ENCODE data around the gene LRRIQ4. TPM values are rescaled to one million over a fixed set of nuclear protein-coding genes. Genes with fewer than 3 reads are reported as not detected.

Gene LRRIQ4
- total RNA-seq, 1 donor from 2014 or later: 0.16 TPM

GRCh38 chr3:169846458-169847193 is 34.0 kb downstream of the LRRIQ4 start:
- intact Hi-C loops (cut with micrococcal nuclease): no loop called here
- no peak for DNase-seq (ENCODE audit: low spot score)
- peaks cover 22% of the 10 kb centered on the region for H3K27me3 Mint-ChIP-seq (ENCODE audit: low read depth)
- no peaks in the 10 kb centered on the region for H3K9me3 Mint-ChIP-seq
- H3K27ac Mint-ChIP-seq: no peak overlapping the region
- no peaks in the 10 kb centered on the region for H3K36me3 Mint-ChIP-seq (ENCODE audit: low read depth)
- no peak overlapping the region for H3K4me3 Mint-ChIP-seq (ENCODE audit: low read depth)
- no peaks in the 10 kb centered on the region for H3K4me1 Mint-ChIP-seq (ENCODE audit: low read depth)

GRCh38 chr3:169847896-169848295 is 35.2 kb downstream of the LRRIQ4 start:
- intact Hi-C loops (cut with micrococcal nuclease): no loop called here
- Mint-ChIP-seq H3K4me3 (ENCODE audit: low read depth) (no peak overlapping the region), H3K27me3 (ENCODE audit: low read depth) (peaks cover 20% of the 10 kb centered on the region), H3K36me3 (ENCODE audit: low read depth) (no peaks in the 10 kb centered on the region), H3K27ac (no peak overlapping the region), H3K9me3 (no peaks in the 10 kb centered on the region), H3K4me1 (ENCODE audit: low read depth) (no peaks in the 10 kb centered on the region)
- DNase-seq (ENCODE audit: low spot score): no peak

GRCh38 chr3:169848741-169849140 is 36.1 kb downstream of the LRRIQ4 start:
- intact Hi-C loops (cut with micrococcal nuclease): no loop called here
- H3K9me3 Mint-ChIP-seq: no peaks in the 10 kb centered on the region
- H3K4me3 Mint-ChIP-seq (ENCODE audit: low read depth): no peak overlapping the region
- no peak for DNase-seq (ENCODE audit: low spot score)
- peaks cover 17% of the 10 kb centered on the region for H3K27me3 Mint-ChIP-seq (ENCODE audit: low read depth)
- no peaks in the 10 kb centered on the region for H3K36me3 Mint-ChIP-seq (ENCODE audit: low read depth)
- no peak overlapping the region for H3K27ac Mint-ChIP-seq
- no peaks in the 10 kb centered on the region for H3K4me1 Mint-ChIP-seq (ENCODE audit: low read depth)

GRCh38 chr3:169850618-169851017 is 37.9 kb downstream of the LRRIQ4 start:
- Mint-ChIP-seq H3K36me3 (ENCODE audit: low read depth) (no peaks in the 10 kb centered on the region), H3K27ac (no peak overlapping the region), H3K27me3 (ENCODE audit: low read depth) (peaks cover 18% of the 10 kb centered on the region), H3K9me3 (no peaks in the 10 kb centered on the region), H3K4me3 (ENCODE audit: low read depth) (no peak overlapping the region), H3K4me1 (ENCODE audit: low read depth) (no peaks in the 10 kb centered on the region)
- intact Hi-C loops (cut with micrococcal nuclease): no loop called here
- no peak for DNase-seq (ENCODE audit: low spot score)

GRCh38 chr3:169855514-169855913 is 42.8 kb downstream of the LRRIQ4 start:
- no peaks in the 10 kb centered on the region for H3K4me1 Mint-ChIP-seq (ENCODE audit: low read depth)
- no peak overlapping the region for H3K4me3 Mint-ChIP-seq (ENCODE audit: low read depth)
- no peaks in the 10 kb centered on the region for H3K36me3 Mint-ChIP-seq (ENCODE audit: low read depth)
- intact Hi-C loops (cut with micrococcal nuclease): no loop called here
- H3K9me3 Mint-ChIP-seq: no peaks in the 10 kb centered on the region
- no peak for DNase-seq (ENCODE audit: low spot score)
- H3K27ac Mint-ChIP-seq: no peak overlapping the region
- H3K27me3 Mint-ChIP-seq (ENCODE audit: low read depth): peaks cover 23% of the 10 kb centered on the region

GRCh38 chr3:169857811-169858210 is 45.1 kb downstream of the LRRIQ4 start:
- intact Hi-C loops (cut with micrococcal nuclease): no loop called here
- DNase-seq (ENCODE audit: low spot score): no peak
- Mint-ChIP-seq H3K36me3 (ENCODE audit: low read depth) (no peaks in the 10 kb centered on the region), H3K27ac (no peak overlapping the region), H3K4me1 (ENCODE audit: low read depth) (no peaks in the 10 kb centered on the region), H3K27me3 (ENCODE audit: low read depth) (peaks cover 30% of the 10 kb centered on the region), H3K9me3 (no peaks in the 10 kb centered on the region), H3K4me3 (ENCODE audit: low read depth) (no peak overlapping the region)

- H3K36me3 Mint-ChIP-seq (ENCODE audit: low read depth): no peaks in the 10 kb centered on the region
- intact Hi-C loops (cut with micrococcal nuclease): loop anchor here (2.0 to 5.0 kb wide), 3 partner anchors 50 to 105 kb away; partner anchors contain the start of genes LRRC34, LRRIQ4 and SEC62
- peaks cover 30% of the 10 kb centered on the region for H3K27me3 Mint-ChIP-seq (ENCODE audit: low read depth)
- no peak overlapping the region for H3K4me3 Mint-ChIP-seq (ENCODE audit: low read depth)
- H3K9me3 Mint-ChIP-seq: no peaks in the 10 kb centered on the region
- no peak for DNase-seq (ENCODE audit: low spot score)
- H3K4me1 Mint-ChIP-seq (ENCODE audit: low read depth): peaks cover 11% of the 10 kb centered on the region
- H3K27ac Mint-ChIP-seq: no peak overlapping the region
Observed at GRCh38 chr3:169861871-169862270, 49.2 kb downstream of the LRRIQ4 start.

GRCh38 chr3:169863458-169863899 is 50.8 kb downstream of the LRRIQ4 start:
- Mint-ChIP-seq H3K4me1 (ENCODE audit: low read depth) (peaks cover 11% of the 10 kb centered on the region), H3K27me3 (ENCODE audit: low read depth) (peaks cover 25% of the 10 kb centered on the region)

GRCh38 chr3:169864270-169864669 is 51.6 kb downstream of the LRRIQ4 start:
- no peak for DNase-seq (ENCODE audit: low spot score)
- H3K9me3 Mint-ChIP-seq: no peaks in the 10 kb centered on the region
- H3K27ac Mint-ChIP-seq: no peak overlapping the region
- H3K36me3 Mint-ChIP-seq (ENCODE audit: low read depth): no peaks in the 10 kb centered on the region
- H3K4me3 Mint-ChIP-seq (ENCODE audit: low read depth): no peak overlapping the region
- intact Hi-C loops (cut with micrococcal nuclease): loop anchor here (5.0 kb wide), 2 partner anchors 52 to 102 kb away; partner anchors contain the start of genes LRRC34 and LRRIQ4
- H3K4me1 Mint-ChIP-seq (ENCODE audit: low read depth): peaks cover 11% of the 10 kb centered on the region
- H3K27me3 Mint-ChIP-seq (ENCODE audit: low read depth): peaks cover 23% of the 10 kb centered on the region

More at GRCh38 chr3:169863458-169863899, 50.8 kb downstream of the LRRIQ4 start:
- Mint-ChIP-seq H3K9me3 (no peaks in the 10 kb centered on the region), H3K4me3 (ENCODE audit: low read depth) (no peak overlapping the region), H3K27ac (no peak overlapping the region), H3K36me3 (ENCODE audit: low read depth) (no peaks in the 10 kb centered on the region)
- peak; percentile 60 for DNase-seq (ENCODE audit: low spot score)
- intact Hi-C loops (cut with micrococcal nuclease): loop anchor here (1.0 to 5.0 kb wide), 4 partner anchors 51 to 191 kb away; partner anchors contain the start of genes LRRC34, LRRIQ4 and SEC62

GRCh38 chr3:169865176-169865767 is 52.6 kb downstream of the LRRIQ4 start:
- Mint-ChIP-seq H3K9me3 (no peaks in the 10 kb centered on the region), H3K4me1 (ENCODE audit: low read depth) (peaks cover 16% of the 10 kb centered on the region), H3K27ac (no peak overlapping the region), H3K27me3 (ENCODE audit: low read depth) (peaks cover 22% of the 10 kb centered on the region), H3K4me3 (ENCODE audit: low read depth) (no peak overlapping the region), H3K36me3 (ENCODE audit: low read depth) (no peaks in the 10 kb centered on the region)
- DNase-seq (ENCODE audit: low spot score): no peak
- intact Hi-C loops (cut with micrococcal nuclease): no loop called here

- Mint-ChIP-seq H3K9me3 (no peaks in the 10 kb centered on the region), H3K27me3 (ENCODE audit: low read depth) (peaks cover 11% of the 10 kb centered on the region), H3K36me3 (ENCODE audit: low read depth) (no peaks in the 10 kb centered on the region), H3K27ac (no peak overlapping the region), H3K4me1 (ENCODE audit: low read depth) (peaks cover 30% of the 10 kb centered on the region), H3K4me3 (ENCODE audit: low read depth) (no peak overlapping the region)
- no peak for DNase-seq (ENCODE audit: low spot score)
- intact Hi-C loops (cut with micrococcal nuclease): no loop called here
Observed at GRCh38 chr3:169867584-169868210, 55.0 kb downstream of the LRRIQ4 start.

GRCh38 chr3:169868369-169868768 is 55.7 kb downstream of the LRRIQ4 start:
- no peaks in the 10 kb centered on the region for H3K36me3 Mint-ChIP-seq (ENCODE audit: low read depth)
- no peak overlapping the region for H3K27ac Mint-ChIP-seq
- H3K4me1 Mint-ChIP-seq (ENCODE audit: low read depth): peaks cover 30% of the 10 kb centered on the region
- intact Hi-C loops (cut with micrococcal nuclease): no loop called here
- no peaks in the 10 kb centered on the region for H3K9me3 Mint-ChIP-seq
- H3K4me3 Mint-ChIP-seq (ENCODE audit: low read depth): no peak overlapping the region
- H3K27me3 Mint-ChIP-seq (ENCODE audit: low read depth): peaks cover 11% of the 10 kb centered on the region
- no peak for DNase-seq (ENCODE audit: low spot score)
